ENCODE measurements around the gene EPM2A.

- TF ChIP-seq CTCF (IDR thresholded peaks at IDR 0.05) (no peak), POLR2A (IDR thresholded peaks at IDR 0.05) (no peak)
Measured at GRCh38 chr6:145603991-145604390, 131.3 kb downstream of the EPM2A start.
